B cell (primary cell): ENCODE results near the gene CENPN.

Experiments used
- CTCF ChIP-seq: fragments of 200-600 bp; IDR thresholded peaks from one replicate; pipeline ENCODE4 v1.8.0; 2022; ENCODE audit warnings: antibody characterized with exemption, mild to moderate bottlenecking
- EZH2 ChIP-seq: IDR thresholded peaks from 2 replicates; pipeline ENCODE4 v1.6.1; 2012; ENCODE audit warnings: borderline replicate concordance, low read depth, mild to moderate bottlenecking, moderate library complexity, low read length; ENCODE audit not compliant: insufficient read depth, poor library complexity, severe bottlenecking

- TF ChIP-seq CTCF = no peak
- no peak for TF ChIP-seq EZH2
Observed at GRCh38 chr16:80989801-80990200, 17.2 kb upstream of the CENPN start.
